GM11168 (cell line): ENCODE results near the gene KRTAP10-1.
"Not testable (repeated sequence)": the region's sequence is repeated elsewhere in the genome, so short reads cannot be mapped to it uniquely, and the experiment has no call there.

Source experiments
- in situ Hi-C: fragments of 300-500 bp; cut with MboI; formaldehyde crosslinking; loops from one replicate; pipeline ENCODE4 v1.12.0; 2022; ENCODE audit warnings: low sequenced_read_pairs; ENCODE audit not compliant: unreplicated experiment

KRTAP10-1 gene

GRCh38 chr21:44509539-44509938 lies 30.5 kb downstream of the KRTAP10-1 start:
- in situ Hi-C loops = no loop called here

- in situ Hi-C loops = no loop called here
These were observed 31.1 kb downstream of the KRTAP10-1 start for GRCh38 chr21:44508711-44509445.

GRCh38 chr21:44508426-44508710 lies 31.6 kb downstream of the KRTAP10-1 start:
- in situ Hi-C loops = no loop called here

- in situ Hi-C loops = no loop called here
These were observed 32.1 kb downstream of the KRTAP10-1 start for GRCh38 chr21:44507673-44508425.

GRCh38 chr21:44506279-44507255 lies 33.4 kb downstream of the KRTAP10-1 start:
- in situ Hi-C loops = no loop called here

GRCh38 chr21:44505673-44506278 lies 34.2 kb downstream of the KRTAP10-1 start:
- in situ Hi-C loops = no loop called here

- in situ Hi-C loops = no loop called here
These were observed 36.0 kb downstream of the KRTAP10-1 start for GRCh38 chr21:44503901-44504399.

GRCh38 chr21:44503006-44503889 lies 36.7 kb downstream of the KRTAP10-1 start:
- in situ Hi-C loops = not testable (repeated sequence)

GRCh38 chr21:44502171-44502958 lies 37.6 kb downstream of the KRTAP10-1 start:
- in situ Hi-C loops = no loop called here

GRCh38 chr21:44500111-44500510 lies 39.9 kb downstream of the KRTAP10-1 start:
- in situ Hi-C loops = no loop called here

- in situ Hi-C loops = no loop called here
These were observed 40.4 kb downstream of the KRTAP10-1 start for GRCh38 chr21:44499631-44500030.

- in situ Hi-C loops = no loop called here
These were observed 40.8 kb downstream of the KRTAP10-1 start for GRCh38 chr21:44499211-44499560.

- in situ Hi-C loops = no loop called here
These were observed 41.5 kb downstream of the KRTAP10-1 start for GRCh38 chr21:44498280-44499210.

- in situ Hi-C loops = no loop called here
These were observed 42.3 kb downstream of the KRTAP10-1 start for GRCh38 chr21:44497703-44498126.

GRCh38 chr21:44496564-44497550 lies 43.1 kb downstream of the KRTAP10-1 start:
- in situ Hi-C loops = no loop called here
